SIG-M5 treated with dmso at 0.1 percent for 504 hours (cell line): ENCODE results near the gene GABARAP.

ENCODE experiments used
- DNase-seq: peaks from one replicate; lab custom pipeline; 2025; ENCODE audit not compliant: unreplicated experiment; lab: John Stamatoyannopoulos, UW

Gene GABARAP

DNA sequence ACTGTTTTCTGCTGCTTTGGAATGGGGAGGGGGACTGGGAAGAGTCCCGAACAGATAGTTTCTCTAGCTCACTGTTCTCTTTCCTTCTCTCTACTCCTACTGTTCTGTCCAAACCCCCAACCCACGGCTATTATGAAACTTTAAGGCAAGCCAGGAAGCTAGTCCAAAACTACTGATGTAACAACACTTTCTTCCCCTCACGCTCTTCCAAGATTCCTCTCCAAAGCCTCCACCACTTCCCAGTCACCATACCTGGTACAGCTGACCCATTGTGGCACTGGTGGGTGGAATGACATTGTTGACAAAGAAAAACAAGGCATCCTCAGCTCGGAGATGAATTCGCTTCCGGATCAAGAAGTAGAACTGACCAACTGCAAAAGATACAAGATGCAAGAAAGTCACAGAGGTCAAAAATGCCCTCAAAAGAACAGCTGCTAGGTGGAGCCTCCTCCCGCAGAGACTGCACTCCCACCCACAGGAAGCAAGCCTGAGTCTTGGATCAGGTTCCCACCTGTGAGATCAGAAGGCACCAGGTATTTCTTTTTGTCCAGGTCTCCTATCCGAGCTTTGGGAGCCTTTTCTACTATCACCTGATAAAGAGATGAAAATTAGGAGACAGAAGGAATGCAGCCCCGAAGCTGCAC lies 1.0 kb downstream of the GABARAP start:
- no peak for DNase-seq

DNA sequence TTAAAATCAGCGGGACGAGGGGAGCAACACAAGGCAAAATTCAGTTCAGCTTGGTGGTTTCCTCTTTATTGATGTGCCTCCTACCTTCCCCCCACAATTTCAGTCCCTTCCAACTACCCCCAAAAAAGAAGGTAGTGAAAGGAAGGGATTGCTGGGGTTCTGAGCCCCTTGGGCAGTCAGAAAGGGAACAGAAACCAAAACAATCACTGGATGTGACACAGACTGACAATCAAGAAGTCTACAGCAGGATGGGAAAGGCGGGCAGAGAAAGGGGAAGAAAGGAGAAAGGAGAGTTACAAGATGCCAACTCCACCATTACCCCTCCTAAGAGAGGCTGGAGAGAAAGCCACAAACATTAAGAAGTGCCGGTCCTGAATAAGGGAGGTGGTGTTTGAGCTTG lies 1.9 kb downstream of the GABARAP start:
- peak; percentile 88 for DNase-seq

GRCh38 chr17:7239091-7240027 lies 2.9 kb downstream of the GABARAP start, which contains the start of gene PHF23:
Gene PHF23, minus strand, starts transcription at chr17:7239457. Its CDS starts 178 bp downstream, at chr17:7239279.
- DNase-seq, result peak; percentile 99

DNA sequence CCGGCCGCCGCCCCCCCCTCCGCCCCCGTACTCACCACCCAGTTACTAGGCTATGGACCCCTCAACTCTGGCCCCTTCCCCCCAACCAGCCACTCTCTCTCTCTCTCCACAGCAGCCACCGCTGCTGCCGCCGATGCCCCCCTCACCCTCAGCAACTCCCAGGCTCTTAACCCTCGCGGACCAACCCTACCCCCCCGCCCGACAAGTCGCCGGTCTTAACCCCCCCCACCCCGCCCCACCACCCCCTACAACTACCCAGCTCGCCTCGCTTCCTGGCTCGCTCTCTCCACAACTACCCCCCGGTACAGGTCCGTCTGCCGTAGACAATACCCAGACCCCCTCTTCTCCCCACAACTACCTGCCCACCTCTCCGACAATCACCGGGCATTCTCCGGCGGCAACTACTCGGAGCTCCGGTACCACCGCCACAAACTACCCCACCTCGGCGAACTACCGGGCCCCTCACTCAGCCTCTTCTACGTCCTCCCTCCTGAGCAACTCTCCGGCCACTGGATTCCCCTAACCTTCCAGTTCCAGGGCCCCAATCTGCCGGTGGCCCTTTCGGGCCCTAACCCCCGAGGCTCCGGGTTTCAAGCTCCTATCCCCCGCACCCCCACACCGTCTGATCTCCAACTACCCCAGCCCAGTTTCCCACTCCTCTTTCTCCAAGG lies 3.7 kb downstream of the GABARAP start:
- no peak for DNase-seq

- peak; percentile 48 for DNase-seq
These were observed 4.4 kb downstream of the GABARAP start for GRCh38 chr17:7237761-7238419.

DNA sequence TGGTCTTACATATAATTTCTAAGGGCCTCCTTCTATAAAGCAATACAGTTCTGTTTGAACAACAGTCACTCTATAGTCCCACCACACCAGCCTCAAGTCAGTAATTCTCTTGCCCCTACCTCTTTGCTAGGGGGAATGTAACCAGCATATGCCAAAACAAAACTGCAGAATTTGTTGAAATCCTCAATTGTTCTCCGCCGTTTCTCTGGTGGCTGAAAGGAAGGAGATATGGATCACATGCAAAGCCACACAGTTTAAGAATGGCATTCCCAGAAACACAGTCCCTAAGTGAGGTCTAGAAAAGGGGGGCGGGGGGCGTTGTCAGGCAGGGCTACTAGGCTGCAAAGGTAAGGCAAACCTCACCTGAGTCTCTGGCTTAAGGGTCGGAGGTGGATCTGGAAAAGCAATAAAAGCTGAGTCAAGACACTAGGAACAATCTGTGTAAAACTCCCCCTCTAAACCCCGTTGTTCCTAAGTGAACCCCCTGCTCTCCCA lies 4.9 kb downstream of the GABARAP start:
- no peak for DNase-seq

DNA sequence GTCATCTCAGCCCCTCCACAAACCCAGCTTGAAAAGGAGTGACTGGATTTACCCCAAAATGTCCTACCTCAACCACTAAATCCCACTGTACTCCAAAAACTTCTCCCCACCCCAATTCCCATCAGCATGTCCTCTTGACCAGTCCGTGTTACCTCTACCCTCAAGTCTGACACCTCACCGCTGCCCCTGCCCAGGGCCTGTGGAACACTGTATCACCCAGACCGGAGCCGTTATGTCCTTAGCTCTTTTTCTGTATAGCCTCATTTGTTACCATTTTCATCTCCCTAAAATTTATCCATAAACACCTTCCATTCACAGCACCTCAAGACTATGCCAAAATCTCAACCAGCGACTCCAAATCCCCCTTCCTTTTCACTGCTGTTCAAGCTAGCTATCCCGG lies 5.4 kb downstream of the GABARAP start:
- no peak for DNase-seq

GRCh38 chr17:7235693-7236665 lies 6.3 kb downstream of the GABARAP start:
- no peak for DNase-seq

DNA sequence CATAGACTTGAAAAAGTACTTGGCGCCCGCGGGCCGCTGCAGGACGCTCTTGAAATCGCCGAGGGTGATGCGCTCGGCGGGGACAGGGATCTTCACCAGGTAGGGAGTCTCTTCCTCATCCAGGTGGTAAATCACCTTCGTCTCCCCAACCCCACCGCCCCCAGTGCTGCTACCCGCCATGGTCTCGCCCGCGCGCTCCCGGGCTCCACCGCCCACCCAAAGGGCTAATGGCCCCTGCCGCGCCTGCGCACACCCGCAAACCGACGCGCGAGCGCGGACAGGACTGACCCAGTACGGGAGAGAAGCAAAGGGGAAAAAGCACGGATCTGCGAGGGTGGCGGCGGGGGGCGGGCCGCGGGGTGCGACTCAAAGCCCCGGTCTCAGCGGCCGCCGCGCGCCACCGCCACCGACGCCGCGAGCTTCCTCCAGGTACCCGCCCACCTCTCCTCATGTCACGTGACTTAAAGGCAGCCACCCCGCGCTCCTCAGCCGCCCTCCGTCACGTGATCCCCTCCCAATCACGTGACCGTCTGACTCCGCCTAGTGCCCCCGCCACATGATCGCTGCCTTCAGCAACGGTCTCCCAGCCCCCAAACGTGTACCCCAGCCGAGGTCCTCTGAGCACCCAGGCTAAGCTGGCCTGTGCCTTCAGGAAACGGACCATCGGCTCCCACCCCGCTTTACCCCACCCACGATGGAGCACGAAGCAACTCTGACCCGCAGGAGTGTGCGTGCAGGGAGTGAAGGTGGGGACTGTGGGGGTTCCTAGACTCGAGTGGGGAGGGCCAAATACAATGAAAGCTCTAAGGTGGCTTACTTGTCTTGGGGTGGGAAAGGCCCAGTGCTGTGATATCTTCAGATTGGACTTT lies 7.9 kb downstream of the GABARAP start, which contains the start of gene DVL2:
Gene DVL2, minus strand, starts transcription at position 435 of the 869 bp plus-strand sequence. Its CDS starts 255 bp downstream, at position 180.
- DNase-seq, result peak; percentile 93

- no peak for DNase-seq
These were observed 8.6 kb downstream of the GABARAP start for GRCh38 chr17:7233701-7234082.

GRCh38 chr17:7232114-7232513 lies 10.1 kb downstream of the GABARAP start:
- DNase-seq, result no peak

GRCh38 chr17:7229504-7229903 lies 12.7 kb downstream of the GABARAP start:
- DNase-seq, result no peak

GRCh38 chr17:7228920-7229319 lies 13.3 kb downstream of the GABARAP start:
- DNase-seq, result no peak

GRCh38 chr17:7226721-7227710 lies 15.2 kb downstream of the GABARAP start:
- DNase-seq, result no peak

- DNase-seq, result no peak
These were observed 16.4 kb downstream of the GABARAP start for GRCh38 chr17:7225711-7226331.

GRCh38 chr17:7224661-7225111 lies 17.6 kb downstream of the GABARAP start:
- DNase-seq, result no peak

- no peak for DNase-seq
These were observed 18.1 kb downstream of the GABARAP start for GRCh38 chr17:7224110-7224509.
